DOHH2 (cell line): ENCODE measurements around the gene VANGL1.

Source experiments
- CTCF ChIP-seq: fragments of 200-600 bp; sonication (generic); IDR thresholded peaks from one replicate; pipeline ENCODE4 v1.5.1; 2014; ENCODE audit warnings: antibody characterized with exemption, mild to moderate bottlenecking, low read depth, low read length; ENCODE audit not compliant: poor library complexity, severe bottlenecking
- EZH2phosphoT487 ChIP-seq: fragments of 200-600 bp; sonication (generic); IDR thresholded peaks from 2 replicates; pipeline ENCODE4 v1.6.1; 2017; ENCODE audit warnings: borderline replicate concordance, mild to moderate bottlenecking, antibody characterized with exemption, low read length, moderate library complexity, mixed read lengths

- TF ChIP-seq CTCF (no peak), EZH2phosphoT487 (no peak)
These were observed 21.3 kb upstream of the VANGL1 start for GRCh38 chr1:115620453-115620852.
